Measurements from ENCODE around the gene MBNL1.

DNA sequence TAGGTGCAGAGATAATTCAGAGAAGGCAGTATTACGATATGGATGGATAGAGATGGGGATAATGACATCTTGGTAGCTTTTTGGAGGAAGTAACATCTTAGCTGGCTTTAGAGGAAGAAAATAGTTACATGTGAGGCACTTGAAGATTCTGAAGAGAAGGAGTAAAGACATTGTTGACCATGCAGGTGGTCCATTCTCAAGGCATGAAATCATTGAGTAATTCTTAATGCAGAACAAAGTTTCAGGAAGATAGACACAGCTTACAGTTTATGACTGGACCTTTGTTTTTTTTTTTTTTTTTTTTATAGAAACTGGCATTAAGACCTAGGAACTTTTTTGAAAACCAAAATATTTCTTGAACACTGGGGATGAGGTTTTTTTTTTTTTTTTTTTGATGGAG, 28.2 kb downstream of the MBNL1 start:
- TF ChIP-seq, protein P1, sequence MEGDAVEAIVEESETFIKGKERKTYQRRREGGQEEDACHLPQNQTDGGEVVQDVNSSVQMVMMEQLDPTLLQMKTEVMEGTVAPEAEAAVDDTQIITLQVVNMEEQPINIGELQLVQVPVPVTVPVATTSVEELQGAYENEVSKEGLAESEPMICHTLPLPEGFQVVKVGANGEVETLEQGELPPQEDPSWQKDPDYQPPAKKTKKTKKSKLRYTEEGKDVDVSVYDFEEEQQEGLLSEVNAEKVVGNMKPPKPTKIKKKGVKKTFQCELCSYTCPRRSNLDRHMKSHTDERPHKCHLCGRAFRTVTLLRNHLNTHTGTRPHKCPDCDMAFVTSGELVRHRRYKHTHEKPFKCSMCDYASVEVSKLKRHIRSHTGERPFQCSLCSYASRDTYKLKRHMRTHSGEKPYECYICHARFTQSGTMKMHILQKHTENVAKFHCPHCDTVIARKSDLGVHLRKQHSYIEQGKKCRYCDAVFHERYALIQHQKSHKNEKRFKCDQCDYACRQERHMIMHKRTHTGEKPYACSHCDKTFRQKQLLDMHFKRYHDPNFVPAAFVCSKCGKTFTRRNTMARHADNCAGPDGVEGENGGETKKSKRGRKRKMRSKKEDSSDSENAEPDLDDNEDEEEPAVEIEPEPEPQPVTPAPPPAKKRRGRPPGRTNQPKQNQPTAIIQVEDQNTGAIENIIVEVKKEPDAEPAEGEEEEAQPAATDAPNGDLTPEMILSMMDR (conservative IDR thresholded peaks at IDR 0.05; ENCODE audit: low read depth, low read length) = no peak
- no peak for TF ChIP-seq POLR2A (IDR thresholded peaks at IDR 0.05; ENCODE audit: low read depth, low read length)
- TF ChIP-seq CHD1 (IDR thresholded peaks at IDR 0.05; ENCODE audit: low read depth, low read length) = no peak
- TF ChIP-seq CEBPB (IDR thresholded peaks at IDR 0.05; ENCODE audit: low read depth, low read length) = no peak
- TF ChIP-seq MXI1 (IDR thresholded peaks at IDR 0.05; ENCODE audit: borderline replicate concordance, low read depth, low read length) = no peak
- TF ChIP-seq MAFK (IDR thresholded peaks at IDR 0.05; ENCODE audit: low read depth, low read length) = no peak
- TF ChIP-seq, protein P2, sequence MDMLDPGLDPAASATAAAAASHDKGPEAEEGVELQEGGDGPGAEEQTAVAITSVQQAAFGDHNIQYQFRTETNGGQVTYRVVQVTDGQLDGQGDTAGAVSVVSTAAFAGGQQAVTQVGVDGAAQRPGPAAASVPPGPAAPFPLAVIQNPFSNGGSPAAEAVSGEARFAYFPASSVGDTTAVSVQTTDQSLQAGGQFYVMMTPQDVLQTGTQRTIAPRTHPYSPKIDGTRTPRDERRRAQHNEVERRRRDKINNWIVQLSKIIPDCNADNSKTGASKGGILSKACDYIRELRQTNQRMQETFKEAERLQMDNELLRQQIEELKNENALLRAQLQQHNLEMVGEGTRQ (IDR thresholded peaks at IDR 0.05; ENCODE audit: low read depth, low read length) = no peak
- TF ChIP-seq, protein P3, sequence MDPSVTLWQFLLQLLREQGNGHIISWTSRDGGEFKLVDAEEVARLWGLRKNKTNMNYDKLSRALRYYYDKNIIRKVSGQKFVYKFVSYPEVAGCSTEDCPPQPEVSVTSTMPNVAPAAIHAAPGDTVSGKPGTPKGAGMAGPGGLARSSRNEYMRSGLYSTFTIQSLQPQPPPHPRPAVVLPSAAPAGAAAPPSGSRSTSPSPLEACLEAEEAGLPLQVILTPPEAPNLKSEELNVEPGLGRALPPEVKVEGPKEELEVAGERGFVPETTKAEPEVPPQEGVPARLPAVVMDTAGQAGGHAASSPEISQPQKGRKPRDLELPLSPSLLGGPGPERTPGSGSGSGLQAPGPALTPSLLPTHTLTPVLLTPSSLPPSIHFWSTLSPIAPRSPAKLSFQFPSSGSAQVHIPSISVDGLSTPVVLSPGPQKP (IDR thresholded peaks at IDR 0.05; ENCODE audit: borderline replicate concordance, low read depth, low read length) = no peak
- TF ChIP-seq RAD21 (IDR thresholded peaks at IDR 0.05; ENCODE audit: low read length) = no peak
- no peak for TF ChIP-seq RCOR1 (IDR thresholded peaks at IDR 0.05; ENCODE audit: insufficient replicate concordance, low read length)
- no peak for TF ChIP-seq SMC3 (IDR thresholded peaks at IDR 0.05; ENCODE audit: low read depth, low read length)
- no peak for TF ChIP-seq FOS (IDR thresholded peaks at IDR 0.05; ENCODE audit: low read depth, low read length)
- TF ChIP-seq NFE2L2 (IDR thresholded peaks at IDR 0.05; ENCODE audit: low read depth, low read length) = no peak
